ENCODE results near the gene MIPEP.

The MIPEP gene

DNA sequence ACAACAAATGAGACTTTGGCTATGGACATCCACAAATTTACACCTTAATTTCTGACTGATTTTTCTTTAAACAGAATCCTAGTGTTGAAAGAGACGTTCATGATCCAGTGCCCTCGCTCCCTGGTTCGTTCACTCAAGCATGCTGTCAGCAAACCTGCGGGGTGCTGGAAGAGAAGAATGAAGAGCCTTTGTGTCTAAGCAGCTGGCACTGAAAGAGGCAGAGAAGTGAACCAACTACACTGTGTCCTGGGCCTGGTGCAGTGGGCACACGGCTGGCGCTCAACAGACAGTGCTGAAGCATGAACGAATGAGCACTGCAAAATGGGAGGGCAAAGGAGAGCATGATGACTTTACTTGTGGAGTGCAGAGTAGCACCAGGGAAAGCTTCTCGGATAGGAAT is 46.8 kb downstream of the MIPEP start:
- H3K4me3 ChIP-seq (ENCODE audit: low read depth, low read length), result no peak overlapping the region
- DNase-seq (ENCODE audit: low read depth), result no peak
- no peak for TF ChIP-seq CTCF (IDR thresholded peaks at IDR 0.05; ENCODE audit: insufficient read depth, low read depth, low read length, missing control alignments)

DNA sequence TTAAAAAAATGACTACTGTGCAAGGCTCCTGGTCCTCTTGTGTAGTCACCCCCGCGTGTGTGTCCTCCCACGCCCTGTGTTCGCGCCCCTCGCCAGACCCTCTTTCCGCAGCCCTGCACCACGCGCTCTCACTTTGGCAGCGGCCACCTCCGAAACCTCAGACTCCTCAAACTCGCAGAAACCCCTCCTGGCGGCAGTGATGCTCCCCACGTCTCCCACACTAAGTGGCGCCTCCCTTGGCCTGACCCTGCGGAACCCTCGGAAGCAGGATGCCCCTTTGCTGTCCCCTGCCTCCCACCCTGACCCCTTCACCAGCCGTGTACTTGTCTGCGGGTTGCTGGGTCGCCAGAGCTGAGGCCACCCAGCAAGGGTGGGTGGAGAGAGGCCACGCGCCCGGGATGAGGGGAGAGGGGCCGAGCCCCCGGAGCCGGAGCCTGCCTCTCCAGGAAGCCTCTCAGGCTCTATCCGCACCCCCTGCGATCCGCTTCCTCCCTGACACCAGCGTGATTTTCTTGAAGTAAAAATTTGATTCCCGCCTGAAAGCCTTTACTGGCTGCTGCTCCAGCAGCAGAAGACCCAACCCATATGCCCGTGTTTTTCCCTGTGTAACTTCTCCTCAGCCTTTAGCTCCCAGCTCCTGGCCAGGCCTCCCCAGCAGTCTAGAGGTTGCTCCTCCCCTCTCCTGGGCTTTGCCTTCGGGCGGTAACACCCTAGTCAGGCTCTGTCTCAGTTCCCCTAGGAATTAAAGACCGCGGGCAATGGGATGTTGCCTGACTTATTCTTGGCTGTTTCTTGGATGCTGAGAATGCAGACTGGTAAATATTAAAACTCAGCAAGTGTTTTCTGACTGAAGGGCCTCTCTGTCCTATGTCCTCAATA is 55.2 kb downstream of the MIPEP start:
- TF ChIP-seq CTCF (IDR thresholded peaks at IDR 0.05; ENCODE audit: insufficient read depth, low read depth, low read length, missing control alignments), result no peak
- DNase-seq (ENCODE audit: low read depth), result no peak
- H3K4me3 ChIP-seq (ENCODE audit: low read depth, low read length), result no peak overlapping the region

- no peak overlapping the region for H3K4me3 ChIP-seq (ENCODE audit: low read depth, low read length)
- no peak for TF ChIP-seq CTCF (IDR thresholded peaks at IDR 0.05; ENCODE audit: insufficient read depth, low read depth, low read length, missing control alignments)
- no peak for DNase-seq (ENCODE audit: low read depth)
Observed at GRCh38 chr13:23828866-23829265, 60.3 kb downstream of the MIPEP start.

- DNase-seq (ENCODE audit: low read depth), result no peak
- no peak overlapping the region for H3K4me3 ChIP-seq (ENCODE audit: low read depth, low read length)
- TF ChIP-seq CTCF (IDR thresholded peaks at IDR 0.05; ENCODE audit: insufficient read depth, low read depth, low read length, missing control alignments), result no peak
Observed at GRCh38 chr13:23828086-23828485, 61.1 kb downstream of the MIPEP start.

DNA sequence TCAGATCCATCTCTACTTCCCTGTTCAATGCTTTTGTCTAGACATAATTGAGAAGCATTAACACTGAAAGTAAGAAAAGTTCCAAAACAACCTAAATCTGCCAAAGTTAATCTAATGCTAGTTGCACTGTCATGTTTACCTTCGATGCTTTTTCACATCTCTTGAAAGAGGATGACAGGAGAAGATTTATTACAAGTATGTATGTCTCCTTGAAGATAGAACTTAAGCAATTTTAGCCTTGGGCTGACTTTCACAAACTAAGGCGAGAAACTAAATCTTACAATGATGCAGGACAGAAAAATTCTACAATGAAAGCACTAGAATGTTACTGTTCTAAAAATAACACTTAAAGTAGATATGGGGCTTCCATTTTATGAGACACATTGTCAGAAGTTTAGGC is 64.0 kb downstream of the MIPEP start:
- no peak overlapping the region for H3K4me3 ChIP-seq (ENCODE audit: low read depth, low read length)
- DNase-seq (ENCODE audit: low read depth), result no peak
- TF ChIP-seq CTCF (IDR thresholded peaks at IDR 0.05; ENCODE audit: insufficient read depth, low read depth, low read length, missing control alignments), result no peak

DNA sequence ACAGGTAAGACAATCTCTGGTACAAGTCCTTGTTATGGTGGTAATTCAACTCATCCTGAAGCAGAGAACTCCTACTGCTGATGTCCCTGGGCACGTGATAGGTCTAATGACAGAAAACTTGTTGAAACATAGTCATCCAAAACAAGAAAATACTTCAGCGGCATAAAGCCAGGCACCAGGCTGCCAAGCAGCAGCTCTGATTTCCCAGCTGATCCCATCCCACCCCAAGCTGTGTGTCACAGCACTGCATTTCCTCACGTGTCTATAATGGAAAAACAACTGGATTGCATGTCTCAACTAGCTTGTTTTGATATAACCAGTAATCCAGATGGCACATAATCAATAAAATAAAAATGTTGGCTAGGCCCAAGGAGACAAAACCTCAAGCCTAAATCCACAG is 64.8 kb downstream of the MIPEP start:
- no peak for DNase-seq (ENCODE audit: low read depth)
- no peak overlapping the region for H3K4me3 ChIP-seq (ENCODE audit: low read depth, low read length)
- no peak for TF ChIP-seq CTCF (IDR thresholded peaks at IDR 0.05; ENCODE audit: insufficient read depth, low read depth, low read length, missing control alignments)
